Inflammatory macrophage (primary cell): ENCODE data around the gene KCNK7.

Experiments used
- DNase-seq, 2 donors: peaks; one replicate each; pipeline ENCODE4 v3.0.0-alpha.2; 2020 to 2022

The KCNK7 gene

DNA sequence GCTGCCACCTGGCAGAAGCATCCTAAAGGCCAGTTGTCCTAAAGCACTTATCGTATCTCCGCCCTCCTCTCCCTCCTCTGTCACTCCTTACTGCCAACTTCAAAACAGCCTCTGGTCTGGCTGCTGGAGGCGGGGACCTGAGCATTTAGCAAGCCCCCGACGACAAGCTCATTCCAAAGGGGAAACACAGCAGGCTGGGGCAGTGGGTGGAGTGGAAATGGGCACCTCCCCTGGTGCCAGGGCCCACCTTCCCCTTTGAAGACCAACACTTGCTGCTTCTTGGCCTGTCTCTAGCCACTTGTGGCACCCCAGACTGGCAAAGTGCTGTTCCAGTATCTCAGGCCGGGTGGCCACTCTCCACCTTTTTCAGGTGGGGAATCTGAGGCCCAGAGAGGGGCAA is 14.8 kb upstream of the KCNK7 start:
- DNase-seq = peak in 1 of 2 donors; percentile 44

DNA sequence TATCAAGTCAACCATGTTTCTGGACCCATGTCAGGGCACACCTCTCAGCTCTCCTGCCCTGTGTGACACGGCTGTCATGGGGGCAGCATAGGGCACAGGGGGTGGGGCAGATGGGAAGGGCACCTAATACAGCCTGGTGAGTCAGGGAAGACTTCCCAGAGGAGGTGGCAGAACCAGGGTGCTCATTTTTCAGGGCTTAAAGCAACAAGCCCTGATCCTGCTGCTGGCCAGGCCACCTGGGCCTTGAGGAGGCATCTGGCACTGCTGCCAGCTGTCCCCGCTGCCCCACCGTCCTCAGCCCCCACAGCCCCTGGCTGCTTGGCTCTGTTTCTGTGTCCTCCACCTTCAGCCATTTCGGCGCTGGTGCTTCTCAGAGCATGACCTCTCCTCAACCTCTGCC is 14.1 kb upstream of the KCNK7 start:
- DNase-seq = no peak

DNA sequence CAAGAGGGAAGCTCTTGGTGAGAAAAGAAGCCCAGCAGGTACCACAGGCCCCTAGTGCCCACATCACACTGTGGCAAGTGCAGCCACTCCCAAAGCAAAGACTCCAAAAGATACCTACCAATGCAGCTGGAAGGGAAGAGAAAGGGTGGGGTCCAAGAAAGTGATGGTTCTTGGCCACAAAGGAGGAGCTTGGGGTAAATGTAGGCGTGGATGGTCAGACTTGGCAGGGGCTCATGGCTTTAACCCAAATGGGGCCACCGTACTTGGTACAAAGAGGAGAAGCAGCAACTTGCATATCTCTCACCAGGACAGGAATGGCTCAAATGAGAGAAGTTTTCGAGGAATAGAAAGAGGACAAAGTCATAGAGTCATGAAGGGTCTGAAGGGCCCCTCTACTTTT is 13.6 kb upstream of the KCNK7 start:
- DNase-seq = no peak

DNA sequence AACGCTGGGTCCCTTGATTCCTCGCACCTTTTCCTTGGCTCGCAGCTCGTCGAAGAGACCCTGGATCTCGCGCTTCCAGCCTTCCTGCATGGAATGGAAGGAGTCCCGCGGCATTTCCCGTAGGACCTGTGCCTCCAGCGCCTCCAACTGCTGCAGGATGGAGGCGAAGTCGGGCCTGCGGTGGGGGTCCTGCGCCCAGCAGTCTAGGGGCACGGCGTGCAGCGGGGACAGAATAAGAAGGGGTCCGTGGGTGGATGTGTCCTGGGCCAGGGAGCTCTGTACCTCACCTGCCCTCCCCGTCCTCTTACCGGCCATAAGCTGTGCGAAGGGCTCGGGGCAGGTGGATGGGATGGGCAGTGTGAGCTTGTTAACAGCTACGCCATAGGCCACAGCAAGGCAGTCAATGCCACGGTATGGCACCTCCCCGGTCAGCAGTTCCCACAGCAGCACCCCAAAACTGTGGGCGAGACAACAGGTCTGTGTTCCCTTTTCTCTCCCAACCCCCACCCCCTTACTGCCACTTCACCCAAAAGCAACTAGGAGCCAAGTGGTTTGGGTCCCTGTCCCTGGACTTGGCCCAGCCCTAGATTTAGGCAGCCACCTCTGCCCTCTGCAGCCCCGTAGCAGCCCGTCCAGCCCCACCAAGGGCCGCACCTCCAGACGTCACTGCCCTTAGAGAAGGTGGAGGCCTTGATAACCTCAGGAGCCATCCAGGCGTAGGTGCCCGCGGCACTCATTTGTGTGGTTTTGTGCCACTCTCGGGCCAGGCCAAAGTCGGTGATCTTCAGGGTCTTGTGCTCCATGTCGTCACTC is 12.2 kb upstream of the KCNK7 start:
- DNase-seq = no peak

DNA sequence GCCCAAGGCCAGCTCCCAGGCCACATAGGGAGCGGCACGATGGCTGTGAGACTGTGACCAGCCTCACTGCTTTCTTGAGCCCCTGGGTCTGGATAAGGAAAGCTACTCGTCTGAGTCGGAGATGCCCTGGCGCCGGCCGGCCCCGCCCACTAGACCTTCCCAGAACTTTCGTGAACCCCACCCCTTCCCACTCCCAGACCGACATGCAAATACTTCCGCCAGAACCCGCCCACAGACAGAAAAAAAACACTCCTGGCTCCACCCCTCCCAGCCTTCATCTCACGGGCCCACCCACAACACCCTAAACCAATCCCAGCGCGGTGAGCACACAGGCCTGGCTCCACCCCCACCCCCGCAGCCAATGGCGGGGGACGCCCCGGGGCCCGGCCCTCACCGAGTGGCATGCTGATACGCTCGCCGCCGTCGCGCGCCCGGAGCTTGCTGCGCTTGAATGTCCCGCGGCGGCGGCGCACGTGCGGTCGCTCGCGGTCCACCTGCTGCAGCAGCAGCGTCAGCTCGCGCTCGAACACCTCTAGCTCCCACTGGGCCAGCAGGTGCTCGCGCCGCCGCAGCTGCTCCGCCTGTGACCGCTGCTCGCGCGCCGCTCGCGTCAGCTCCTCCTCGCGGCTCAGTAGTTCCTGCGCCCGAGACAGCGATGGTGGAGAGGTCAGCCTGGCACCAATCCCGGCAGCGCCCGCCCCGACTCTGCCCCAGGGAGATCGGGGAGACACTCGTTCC is 11.4 kb upstream of the KCNK7 start:
- peak; percentile 20 to 38 for DNase-seq

DNA sequence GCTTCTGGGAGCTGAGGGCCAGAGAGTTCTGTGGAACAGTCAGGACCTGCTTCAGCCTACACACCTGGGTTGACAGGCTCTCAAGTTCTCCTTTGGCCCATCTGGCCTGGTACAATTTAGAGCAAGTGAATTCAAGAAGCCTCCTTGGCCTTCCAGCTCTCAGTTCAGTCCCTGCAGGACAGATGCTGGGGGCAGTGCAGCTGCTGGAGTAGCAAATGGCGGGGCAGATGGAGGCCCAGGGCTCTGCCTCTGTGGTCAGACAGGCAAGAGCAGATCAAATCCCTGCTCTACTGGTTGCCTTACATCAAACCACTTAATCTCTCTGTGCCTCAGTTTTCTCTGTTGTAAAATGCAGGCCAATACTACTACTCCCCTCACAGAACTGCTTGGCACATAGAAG is 8.7 kb upstream of the KCNK7 start:
- DNase-seq = no peak

DNA sequence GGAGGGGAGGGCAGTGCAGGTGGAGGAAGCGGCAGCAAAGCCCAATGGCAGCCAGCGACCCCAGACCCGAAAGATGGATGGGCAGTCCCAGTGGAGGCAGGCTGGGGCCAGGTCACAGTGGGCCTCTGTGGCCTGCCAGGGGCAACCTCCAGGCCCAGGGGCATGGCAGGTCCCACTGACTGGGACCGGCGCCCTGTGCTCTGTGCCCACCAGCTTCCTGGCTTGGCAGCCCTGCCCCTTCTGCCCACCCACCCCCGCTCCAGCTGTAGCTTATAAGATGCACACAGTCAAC is 4.3 kb upstream of the KCNK7 start:
- no peak for DNase-seq

DNA sequence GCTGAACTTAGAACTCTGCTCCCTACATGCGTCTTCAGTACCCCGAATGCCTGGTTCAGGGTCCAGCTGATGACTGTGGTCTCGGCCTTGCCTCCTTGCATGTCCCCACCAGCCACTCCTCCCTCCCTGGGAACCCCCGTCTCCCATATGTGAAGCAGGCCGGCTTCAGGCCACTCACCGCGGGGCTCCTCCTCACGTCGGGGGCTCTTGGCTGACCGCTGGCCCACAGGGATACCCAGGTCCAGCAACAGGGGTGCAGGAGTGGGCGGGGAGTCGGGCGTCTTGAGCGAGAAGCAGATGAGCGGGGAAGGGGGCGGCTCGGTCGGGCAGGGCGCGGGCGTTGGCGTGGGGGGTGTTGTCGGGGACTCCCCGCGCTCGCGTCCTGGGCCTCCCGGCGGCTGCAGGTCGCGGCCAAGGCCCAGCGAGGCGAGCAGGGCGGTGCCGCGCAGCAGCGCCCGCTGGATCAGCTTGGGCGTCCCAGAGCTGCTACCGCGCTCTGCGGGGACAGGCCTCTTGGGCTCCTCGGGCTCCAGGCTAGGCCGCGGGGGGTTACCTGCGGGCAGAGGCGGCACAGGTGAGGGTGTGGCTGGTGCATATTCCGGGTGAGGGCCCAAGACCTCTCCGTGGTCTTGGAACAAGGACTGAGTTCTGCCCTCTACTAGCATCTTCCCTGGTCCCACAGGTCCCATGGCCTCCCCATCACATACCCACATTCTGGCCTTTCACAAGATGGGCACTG is 3.8 kb upstream of the KCNK7 start:
- DNase-seq = no peak

DNA sequence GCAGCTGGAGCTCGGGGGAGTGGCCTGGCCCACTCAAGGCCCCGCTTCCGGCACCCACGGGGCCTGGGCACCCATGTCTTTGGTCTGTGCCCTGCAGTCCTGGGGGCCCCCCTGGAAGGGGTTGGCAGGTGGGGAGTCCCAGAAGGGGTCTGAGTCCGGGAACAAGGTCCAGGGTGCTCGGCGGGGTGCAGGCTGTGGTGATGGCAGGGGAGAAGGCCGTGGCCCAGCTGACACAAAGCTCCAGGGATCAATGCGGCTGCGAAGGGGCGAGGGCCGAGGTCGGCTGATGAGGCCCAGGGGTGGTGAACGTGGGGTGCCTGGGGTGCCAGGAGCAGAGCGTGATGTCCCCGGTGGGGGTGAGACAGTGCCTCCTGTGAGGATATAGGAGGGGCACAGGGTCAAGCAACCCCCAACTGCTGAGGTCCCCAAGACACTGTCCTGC is 2.7 kb upstream of the KCNK7 start:
- DNase-seq = no peak

DNA sequence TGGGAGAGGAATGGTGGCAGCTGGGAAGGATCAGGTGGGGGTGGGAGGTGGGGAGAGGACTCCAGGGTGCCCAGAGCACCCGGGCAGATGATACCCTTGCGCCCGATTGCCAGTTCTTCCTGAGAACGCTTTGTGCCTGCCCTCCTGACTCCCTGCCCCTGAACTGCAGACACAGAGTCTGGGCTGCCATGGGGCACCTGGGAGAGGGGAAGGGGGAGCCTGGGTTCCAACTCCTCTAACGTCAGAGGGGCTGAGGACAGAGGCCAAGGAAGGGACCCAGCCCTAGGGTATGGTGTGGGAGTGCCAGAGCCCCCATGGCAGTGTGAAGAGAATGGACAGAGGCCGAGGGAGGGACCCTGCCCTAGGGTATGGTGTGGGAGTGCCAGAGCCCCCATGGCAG is 920 bp upstream of the KCNK7 start:
- no peak for DNase-seq

DNA sequence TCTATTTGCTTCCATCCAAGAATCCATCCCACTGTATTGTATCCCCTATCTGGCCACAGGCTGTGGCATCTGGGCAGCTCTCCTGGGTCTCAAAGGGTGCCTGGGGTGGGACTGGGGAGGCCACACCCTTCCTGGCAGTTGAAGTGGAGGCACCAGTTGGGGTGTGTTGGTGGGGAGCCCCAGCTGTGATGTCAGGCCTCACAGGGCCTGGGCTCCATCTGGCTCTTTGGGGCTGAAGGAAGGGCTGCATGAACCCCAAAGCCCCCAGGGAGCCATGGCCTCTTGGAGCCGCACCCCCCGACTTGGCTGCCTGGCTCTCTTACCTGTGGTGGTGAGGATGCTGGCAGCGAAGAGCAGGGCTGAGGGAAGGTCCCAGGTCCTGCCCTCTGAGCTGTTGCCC is 469 bp downstream of the KCNK7 start:
- DNase-seq = no peak

DNA sequence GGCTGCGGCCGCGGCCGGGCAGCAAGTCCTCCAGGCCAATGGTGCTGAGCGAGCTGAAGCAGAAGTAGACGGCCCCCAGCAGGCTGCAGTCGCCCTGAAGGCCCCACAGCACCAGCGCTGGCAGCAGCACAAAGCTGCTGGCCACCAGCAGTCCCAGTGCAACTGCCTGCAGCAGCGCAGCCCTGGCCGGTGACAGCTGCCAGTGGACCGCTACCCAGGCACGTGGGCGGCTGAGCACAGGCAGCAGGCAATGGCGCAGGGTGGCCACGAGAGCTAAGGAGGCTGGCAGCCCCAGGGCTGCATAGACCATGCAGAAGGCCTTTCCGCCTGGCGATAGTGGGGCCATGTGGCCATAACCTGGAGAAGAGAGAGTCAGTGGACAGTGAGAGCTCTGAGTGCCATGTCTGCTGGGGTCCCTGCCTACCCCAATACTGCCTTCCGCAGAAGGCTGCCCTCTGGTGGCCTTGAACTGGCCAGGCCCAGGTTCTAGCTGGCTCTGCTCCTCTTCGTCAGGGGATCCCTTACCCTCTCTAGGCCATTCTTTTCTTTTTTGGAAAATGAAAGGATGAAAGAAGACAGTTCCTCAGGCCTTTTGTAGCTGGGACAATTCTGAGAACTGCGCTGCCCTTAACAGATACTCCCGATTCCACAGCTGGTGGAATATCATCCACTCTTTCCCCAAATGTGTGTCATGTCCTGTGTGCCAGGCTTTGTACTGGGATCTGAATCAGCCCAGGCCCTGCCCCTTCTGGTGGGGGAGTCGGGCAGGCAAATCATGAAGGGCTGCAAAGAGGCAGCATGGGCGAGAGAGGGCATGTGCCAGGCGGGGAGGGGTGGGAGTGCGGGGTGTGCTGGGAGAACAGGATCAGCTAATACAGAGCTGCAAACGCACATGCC is 1.8 kb downstream of the KCNK7 start:
- peak; percentile 48 to 53 for DNase-seq

DNA sequence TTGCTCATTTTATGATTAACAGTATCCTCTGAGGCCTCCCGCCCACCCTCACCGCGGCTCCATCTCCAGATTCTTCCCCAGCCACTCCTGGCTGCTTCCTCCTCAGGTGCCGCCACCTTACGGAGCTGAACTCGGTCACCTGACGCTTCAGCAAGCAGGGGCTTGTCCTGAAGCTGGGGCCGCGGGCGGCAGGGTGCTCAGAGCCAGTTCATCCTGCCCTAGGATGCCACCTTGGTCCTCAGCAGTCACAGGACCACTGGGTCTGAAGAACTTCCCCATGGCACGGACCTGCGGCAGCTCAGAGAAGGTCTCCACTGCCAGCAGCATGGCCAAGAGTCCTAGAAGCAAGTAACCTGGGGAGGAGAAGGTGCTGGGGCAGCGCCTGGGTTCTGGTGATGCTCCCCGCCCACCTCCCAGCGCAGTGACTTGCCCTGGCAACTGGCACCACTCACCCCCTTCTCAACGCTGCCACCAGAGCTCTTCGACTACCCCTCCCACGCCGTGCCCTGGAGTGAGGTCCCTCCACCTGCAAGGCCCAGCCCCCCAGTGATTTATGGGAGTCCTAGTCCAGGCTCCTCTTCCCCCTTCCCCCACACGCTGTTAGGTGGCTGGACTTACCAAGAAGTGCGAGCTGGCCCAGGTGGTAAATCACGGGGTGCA is 2.6 kb downstream of the KCNK7 start:
- no peak for DNase-seq

DNA sequence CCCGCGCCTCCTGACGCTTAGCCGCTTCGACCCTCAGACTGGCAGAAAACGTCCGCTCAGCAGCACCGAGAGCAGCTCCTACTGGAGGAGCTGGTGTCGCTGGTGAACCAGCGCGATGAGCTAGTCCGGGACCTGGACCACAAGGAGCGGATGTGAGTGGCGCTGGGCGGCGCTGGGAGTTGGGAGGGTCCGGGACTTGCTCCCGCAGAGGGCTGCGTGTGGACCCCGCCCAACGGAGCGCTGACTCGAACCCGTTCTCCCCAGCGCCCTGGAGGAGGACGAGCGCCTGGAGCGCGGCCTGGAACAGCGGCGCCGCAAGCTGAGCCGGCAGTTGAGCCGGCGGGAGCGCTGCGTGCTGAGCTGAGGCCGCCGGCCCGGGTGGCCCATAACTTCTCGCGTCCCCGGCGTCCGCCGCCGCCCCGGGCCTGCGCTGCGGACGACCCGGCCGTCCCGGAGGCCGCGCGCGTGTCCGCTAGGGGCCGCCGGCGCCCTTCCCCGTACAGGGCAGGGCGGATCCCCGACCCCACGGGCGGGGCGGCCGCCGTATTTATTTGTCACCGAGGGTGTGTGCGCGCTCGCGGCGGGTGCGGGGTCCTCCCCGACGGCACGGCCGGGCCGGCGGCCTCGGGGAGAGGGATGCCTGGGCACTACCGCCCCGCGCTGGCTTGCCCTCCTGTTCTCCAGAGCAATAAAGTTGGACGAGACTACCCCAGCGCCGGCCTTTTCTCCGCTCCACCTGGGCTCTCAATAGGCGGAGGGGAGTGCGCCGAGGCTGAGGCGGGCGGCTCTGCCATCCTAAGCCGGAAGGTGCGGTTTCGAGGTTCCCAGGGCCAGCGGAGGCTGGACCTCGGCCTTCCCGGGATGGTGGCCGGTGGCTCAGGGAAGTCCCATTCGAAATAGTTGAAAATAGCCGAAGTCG is 3.4 kb downstream of the KCNK7 start:
- DNase-seq = no peak

DNA sequence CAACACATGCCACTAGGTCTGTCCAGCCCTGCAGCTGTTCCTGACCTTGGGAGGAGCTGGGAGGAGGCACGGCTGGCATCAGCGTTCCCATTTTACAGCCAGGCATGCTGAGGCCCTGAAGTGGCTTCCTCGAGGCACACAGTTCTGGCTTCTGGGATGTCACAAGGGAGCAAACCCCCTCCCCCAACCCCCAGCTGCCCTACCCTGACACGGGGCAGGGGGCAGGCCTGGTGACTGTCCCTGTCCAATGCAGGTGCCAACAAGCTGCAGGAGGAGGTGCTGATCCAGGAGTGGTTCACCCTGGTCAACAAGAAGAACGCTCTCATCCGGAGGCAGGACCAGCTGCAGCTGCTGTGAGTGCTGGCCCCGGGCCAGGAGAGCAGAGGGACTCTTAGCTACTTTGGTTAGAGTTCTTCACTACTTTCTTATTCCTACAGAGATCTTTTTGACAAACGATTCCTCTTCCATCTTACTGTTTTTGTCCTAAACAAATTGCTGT is 5.3 kb downstream of the KCNK7 start:
- DNase-seq = no peak

DNA sequence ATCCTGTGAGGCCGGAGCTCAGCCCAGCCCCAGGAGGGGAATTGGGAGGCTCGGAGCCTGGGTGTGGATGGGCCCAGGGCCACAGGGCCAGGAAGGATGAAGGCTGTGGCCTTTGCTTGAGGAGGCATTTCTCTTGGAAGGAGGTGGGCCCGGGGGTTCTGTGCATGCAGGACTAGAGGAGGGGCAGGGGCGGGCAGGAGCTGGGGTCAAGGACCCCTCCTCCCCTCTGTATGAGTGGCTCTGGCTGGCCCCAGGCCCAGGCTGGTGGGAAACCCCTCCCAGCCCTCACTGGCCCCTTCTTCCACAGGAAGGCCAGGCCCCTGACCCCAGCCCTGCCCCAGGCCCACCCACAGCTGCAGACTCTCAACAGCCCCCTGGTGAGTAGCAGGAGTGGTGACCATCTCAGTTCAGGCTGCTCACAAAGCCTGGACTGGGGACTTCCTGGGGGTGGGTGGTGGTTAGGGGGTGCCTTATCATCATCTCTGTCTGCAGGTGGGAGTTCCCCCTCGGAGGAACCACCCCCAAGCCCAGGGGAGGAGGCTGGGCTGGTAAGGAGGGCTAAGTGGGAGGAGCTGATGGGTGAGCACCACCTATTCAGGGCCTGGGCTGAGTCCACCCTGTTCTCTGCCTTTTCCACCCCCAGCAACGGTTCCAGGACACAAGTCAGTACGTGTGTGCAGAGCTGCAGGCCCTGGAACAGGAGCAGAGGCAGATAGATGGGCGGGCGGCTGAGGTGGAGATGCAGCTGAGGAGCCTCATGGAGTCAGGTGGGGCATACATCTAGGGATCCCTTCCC is 6.0 kb downstream of the KCNK7 start:
- no peak for DNase-seq

DNA sequence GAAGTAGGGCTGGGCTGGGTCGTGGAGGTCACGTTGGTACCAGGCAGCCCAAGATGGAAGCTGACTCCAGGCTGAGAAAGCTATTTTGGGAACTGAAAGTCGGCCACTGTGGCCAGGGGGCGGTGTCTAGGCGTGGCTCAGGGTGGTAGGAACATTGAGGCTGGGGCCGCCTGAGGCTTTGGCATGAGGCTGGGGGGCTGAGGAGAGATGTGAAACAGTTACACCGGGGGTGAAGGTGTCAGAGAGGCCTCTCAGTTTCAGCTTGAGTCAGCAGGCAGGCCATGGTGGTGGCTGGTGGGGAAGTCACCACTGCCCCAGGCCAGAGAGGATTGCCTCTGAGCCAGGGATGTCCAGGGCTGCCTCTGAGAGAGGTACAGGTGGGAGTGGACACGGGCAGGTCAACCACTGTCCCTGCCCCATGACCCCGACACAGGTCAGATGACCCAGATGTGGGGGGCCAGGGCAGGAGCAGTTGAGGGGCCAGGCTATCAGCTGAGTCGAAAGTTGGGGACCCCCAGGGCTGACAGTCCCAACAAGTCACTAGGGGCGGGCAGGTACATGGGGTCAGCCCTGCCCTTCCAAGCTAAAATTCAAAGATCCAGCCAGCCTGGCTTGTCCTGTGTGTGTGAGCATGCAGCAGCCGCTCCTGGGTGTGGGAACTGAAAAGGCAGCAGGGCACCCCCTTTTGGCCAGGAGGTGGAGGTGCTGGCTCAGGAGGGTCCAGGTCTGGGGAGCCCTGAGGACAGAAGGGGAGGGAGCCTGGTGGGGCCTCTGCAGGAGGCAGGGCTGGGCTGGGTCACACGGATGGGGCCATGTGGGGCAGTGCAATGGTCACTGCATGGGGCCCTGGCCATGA is 7.2 kb downstream of the KCNK7 start:
- peak; percentile 71 to 77 for DNase-seq

DNA sequence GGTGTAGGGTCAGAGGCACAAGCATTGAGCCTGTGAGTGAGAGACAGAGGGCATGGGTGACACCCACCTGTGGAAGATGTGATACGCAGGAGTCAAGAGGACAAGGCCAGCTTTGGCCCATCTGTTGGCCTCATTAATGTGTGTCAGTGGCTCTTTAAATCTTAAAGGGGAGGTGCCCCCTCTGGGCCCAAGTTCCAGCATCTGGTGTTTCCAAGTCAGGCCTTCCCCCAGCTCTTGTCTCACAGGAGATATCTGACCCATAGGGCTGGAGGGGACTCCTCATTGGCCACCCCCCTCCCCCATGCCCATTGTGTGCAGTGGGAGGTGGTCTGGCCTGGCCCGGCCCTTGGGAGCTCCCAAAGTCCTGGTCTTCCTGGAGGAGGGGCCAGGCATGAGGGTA is 8.9 kb downstream of the KCNK7 start:
- DNase-seq = peak; percentile 43 to 54

DNA sequence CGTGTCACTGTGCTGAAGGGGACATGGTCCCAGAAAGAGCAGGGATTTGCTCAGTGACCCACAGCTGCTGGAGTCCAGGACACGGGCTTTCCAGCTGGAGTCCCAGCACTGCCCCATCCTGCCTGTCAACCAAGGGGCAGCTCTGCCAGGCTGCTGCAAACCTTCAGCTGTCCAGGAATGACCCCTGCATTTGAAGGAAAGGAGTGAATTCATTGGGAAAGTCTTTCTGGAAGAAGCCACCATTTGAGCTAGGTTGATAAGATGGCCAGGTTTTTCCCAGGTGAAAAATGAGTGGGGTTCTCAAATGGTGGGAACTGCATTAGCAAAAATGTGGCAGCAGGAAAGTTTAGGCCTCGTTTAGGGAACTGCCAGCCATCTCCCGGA is 9.4 kb downstream of the KCNK7 start:
- DNase-seq = no peak
